HL-60 (cell line): Measurements from ENCODE around the gene DCAF15.

Experiments
- SPI1 ChIP-seq: IDR thresholded peaks from 2 replicates; pipeline ENCODE4 v1.6.1; 2012; ENCODE audit warnings: low read depth, mild to moderate bottlenecking, borderline replicate concordance
- TF ChIP-seq, protein P1 (sequence below): IDR thresholded peaks from one replicate; pipeline ENCODE4 v1.5.1; 2011; ENCODE audit warnings: low read length, control low read depth, inconsistent platforms; ENCODE audit not compliant: insufficient read depth
- TF ChIP-seq, protein P2 (sequence below): IDR thresholded peaks from 2 replicates; pipeline ENCODE4 v1.6.1; 2012; ENCODE audit warnings: low read depth; ENCODE audit not compliant: insufficient replicate concordance

DNA sequence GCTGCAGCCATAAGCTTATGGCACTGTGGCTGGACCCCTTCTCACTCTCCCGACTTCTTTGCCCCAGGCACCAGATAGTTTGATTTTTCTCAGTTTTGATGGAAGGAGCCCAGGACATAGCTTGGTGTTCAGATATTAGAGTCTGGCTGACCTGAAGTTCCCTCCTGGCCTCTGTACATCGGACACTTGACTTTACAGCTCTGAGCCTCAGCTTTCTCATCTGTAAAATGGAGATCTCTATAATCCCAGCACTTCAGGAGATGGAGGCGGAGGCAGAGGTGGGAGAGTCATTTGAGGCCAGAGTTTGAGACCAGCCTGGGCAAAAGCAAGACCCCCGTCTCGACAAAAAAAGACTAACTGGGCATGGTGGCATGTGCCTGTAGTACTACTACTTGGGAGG is 45.4 kb upstream of the DCAF15 start:
- TF ChIP-seq, protein P1, sequence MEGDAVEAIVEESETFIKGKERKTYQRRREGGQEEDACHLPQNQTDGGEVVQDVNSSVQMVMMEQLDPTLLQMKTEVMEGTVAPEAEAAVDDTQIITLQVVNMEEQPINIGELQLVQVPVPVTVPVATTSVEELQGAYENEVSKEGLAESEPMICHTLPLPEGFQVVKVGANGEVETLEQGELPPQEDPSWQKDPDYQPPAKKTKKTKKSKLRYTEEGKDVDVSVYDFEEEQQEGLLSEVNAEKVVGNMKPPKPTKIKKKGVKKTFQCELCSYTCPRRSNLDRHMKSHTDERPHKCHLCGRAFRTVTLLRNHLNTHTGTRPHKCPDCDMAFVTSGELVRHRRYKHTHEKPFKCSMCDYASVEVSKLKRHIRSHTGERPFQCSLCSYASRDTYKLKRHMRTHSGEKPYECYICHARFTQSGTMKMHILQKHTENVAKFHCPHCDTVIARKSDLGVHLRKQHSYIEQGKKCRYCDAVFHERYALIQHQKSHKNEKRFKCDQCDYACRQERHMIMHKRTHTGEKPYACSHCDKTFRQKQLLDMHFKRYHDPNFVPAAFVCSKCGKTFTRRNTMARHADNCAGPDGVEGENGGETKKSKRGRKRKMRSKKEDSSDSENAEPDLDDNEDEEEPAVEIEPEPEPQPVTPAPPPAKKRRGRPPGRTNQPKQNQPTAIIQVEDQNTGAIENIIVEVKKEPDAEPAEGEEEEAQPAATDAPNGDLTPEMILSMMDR = no peak
- TF ChIP-seq SPI1 = no peak
- TF ChIP-seq, protein P2, sequence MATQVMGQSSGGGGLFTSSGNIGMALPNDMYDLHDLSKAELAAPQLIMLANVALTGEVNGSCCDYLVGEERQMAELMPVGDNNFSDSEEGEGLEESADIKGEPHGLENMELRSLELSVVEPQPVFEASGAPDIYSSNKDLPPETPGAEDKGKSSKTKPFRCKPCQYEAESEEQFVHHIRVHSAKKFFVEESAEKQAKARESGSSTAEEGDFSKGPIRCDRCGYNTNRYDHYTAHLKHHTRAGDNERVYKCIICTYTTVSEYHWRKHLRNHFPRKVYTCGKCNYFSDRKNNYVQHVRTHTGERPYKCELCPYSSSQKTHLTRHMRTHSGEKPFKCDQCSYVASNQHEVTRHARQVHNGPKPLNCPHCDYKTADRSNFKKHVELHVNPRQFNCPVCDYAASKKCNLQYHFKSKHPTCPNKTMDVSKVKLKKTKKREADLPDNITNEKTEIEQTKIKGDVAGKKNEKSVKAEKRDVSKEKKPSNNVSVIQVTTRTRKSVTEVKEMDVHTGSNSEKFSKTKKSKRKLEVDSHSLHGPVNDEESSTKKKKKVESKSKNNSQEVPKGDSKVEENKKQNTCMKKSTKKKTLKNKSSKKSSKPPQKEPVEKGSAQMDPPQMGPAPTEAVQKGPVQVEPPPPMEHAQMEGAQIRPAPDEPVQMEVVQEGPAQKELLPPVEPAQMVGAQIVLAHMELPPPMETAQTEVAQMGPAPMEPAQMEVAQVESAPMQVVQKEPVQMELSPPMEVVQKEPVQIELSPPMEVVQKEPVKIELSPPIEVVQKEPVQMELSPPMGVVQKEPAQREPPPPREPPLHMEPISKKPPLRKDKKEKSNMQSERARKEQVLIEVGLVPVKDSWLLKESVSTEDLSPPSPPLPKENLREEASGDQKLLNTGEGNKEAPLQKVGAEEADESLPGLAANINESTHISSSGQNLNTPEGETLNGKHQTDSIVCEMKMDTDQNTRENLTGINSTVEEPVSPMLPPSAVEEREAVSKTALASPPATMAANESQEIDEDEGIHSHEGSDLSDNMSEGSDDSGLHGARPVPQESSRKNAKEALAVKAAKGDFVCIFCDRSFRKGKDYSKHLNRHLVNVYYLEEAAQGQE = no peak
